ENCODE results near the gene BMPER. TPM values are rescaled to one million over a fixed set of nuclear protein-coding genes. Genes with fewer than 3 reads are reported as not detected.
"Not testable (repeated sequence)": the region's sequence is repeated elsewhere in the genome, so short reads cannot be mapped to it uniquely, and the experiment has no call there.

Gene BMPER
- total RNA-seq, 3 donors from 2014 or later (not counting 1 experiment from before 2014, with no cell fraction given), result 0.32 to 0.64 (median 0.50) TPM

DNA sequence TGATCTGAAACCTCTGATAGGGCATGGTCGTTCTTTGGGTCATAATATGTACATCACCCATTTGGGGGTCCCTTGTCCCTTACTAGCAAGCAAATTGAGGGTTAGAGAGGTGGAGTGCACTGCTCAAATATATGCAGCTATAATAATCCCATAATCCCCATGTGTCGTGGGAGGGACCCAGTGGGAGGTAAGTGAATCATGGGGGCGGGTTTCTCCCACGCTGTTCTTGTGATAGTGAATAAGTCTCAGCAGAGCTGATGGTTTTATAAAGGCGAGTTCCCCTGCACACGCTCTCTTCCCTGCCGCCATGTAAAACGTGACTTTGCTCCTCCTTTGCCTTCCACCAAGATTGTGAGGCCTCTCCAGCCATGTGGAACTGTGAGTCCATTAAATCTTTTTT lies 262.7 kb downstream of the BMPER start:
- H3K36me3 Mint-ChIP-seq, result no peaks in the 10 kb centered on the region
- H3K27ac Mint-ChIP-seq, result no peak overlapping the region
- intact Hi-C loops (cut with micrococcal nuclease), result loop anchor here (5.0 kb wide), 1 partner anchor 981 kb away; no protein-coding TSS in a partner anchor
- Histone ChIP-seq H3K4me3 (ENCODE audit: low read length) (no peak overlapping the region), H3K36me3 (ENCODE audit: control insufficient read depth, insufficient read depth, low read length) (no peaks in the 10 kb centered on the region), H3K27me3 (ENCODE audit: control insufficient read depth, insufficient read depth, low read length) (no peaks in the 10 kb centered on the region), H3K27ac (ENCODE audit: low read length) (no peak overlapping the region), H3K9me3 (ENCODE audit: control insufficient read depth, insufficient read depth, low read length) (no peaks in the 10 kb centered on the region), H3K4me1 (ENCODE audit: control insufficient read depth, insufficient read depth, low read length) (no peaks in the 10 kb centered on the region)
- H3K9me3 Mint-ChIP-seq, result no peaks in the 10 kb centered on the region
- no peaks in the 10 kb centered on the region for H3K4me1 Mint-ChIP-seq
- no peak overlapping the region for H3K4me3 Mint-ChIP-seq
- 93% methylated on average over 7 of the region's 8 CpGs for WGBS (ENCODE audit: insufficient coverage)
- TF ChIP-seq, protein P1, sequence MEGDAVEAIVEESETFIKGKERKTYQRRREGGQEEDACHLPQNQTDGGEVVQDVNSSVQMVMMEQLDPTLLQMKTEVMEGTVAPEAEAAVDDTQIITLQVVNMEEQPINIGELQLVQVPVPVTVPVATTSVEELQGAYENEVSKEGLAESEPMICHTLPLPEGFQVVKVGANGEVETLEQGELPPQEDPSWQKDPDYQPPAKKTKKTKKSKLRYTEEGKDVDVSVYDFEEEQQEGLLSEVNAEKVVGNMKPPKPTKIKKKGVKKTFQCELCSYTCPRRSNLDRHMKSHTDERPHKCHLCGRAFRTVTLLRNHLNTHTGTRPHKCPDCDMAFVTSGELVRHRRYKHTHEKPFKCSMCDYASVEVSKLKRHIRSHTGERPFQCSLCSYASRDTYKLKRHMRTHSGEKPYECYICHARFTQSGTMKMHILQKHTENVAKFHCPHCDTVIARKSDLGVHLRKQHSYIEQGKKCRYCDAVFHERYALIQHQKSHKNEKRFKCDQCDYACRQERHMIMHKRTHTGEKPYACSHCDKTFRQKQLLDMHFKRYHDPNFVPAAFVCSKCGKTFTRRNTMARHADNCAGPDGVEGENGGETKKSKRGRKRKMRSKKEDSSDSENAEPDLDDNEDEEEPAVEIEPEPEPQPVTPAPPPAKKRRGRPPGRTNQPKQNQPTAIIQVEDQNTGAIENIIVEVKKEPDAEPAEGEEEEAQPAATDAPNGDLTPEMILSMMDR (IDR thresholded peaks at IDR 0.05), result no peak
- ATAC-seq (no peak), DNase-seq (no peak)
- H3K27me3 Mint-ChIP-seq (ENCODE audit: low read depth in 2 of 2), result no peaks in the 10 kb centered on the region

DNA sequence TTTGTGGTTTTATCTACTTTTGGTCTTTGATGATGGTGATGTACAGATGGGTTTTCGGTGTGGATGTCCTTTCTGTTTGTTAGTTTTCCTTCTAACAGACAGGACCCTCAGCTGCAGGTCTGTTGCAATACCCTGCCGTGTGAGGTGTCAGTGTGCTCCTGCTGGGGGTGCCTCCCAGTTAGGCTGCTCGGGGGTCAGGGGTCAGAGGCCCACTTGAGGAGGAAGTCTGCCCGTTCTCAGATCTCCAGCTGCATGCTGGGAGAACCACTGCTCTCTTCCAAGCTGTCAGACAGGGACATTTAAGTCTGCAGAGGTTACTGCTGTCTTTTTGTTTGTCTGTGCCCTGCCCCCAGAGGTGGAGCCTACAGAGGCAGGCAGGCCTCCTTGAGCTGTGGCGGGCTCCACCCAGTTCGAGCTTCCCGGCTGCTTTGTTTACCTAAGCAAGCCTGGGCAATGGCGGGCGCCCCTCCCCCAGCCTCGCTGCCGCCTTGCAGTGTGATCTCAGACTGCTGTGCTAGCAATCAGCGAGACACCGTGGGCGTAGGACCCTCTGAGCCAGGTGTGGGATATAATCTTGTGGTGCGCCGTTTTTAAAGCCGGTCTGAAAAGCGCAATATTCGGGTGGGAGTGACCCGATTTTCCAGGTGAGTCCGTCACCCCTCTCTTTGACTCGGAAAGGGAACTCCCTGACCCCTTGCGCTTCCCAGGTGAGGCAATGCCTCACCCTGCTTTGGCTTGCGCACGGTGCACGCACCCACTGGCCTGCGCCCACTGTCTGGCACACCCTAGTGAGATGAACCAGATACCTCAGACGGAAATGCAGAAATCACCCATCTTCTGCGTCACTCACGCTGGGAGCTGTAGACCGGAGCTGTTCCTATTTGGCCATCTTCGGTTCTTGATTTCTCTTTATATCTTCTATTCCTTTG lies 269.6 kb downstream of the BMPER start:
- intact Hi-C loops (cut with micrococcal nuclease); DNase-seq; H3K4me1 Mint-ChIP-seq; H3K36me3 Mint-ChIP-seq; H3K9me3 Mint-ChIP-seq; H3K4me1 ChIP-seq (ENCODE audit: control insufficient read depth, insufficient read depth, low read length); H3K9me3 ChIP-seq (ENCODE audit: control insufficient read depth, insufficient read depth, low read length); H3K27ac Mint-ChIP-seq; H3K4me3 Mint-ChIP-seq; H3K27me3 Mint-ChIP-seq (ENCODE audit: low read depth in 2 of 2); H3K27me3 ChIP-seq (ENCODE audit: control insufficient read depth, insufficient read depth, low read length); ATAC-seq; H3K4me3 ChIP-seq (ENCODE audit: low read length); H3K27ac ChIP-seq (ENCODE audit: low read length); H3K36me3 ChIP-seq (ENCODE audit: control insufficient read depth, insufficient read depth, low read length): not testable (repeated sequence)
- WGBS (ENCODE audit: insufficient coverage), result 90% methylated on average over 26 of the region's 32 CpGs

DNA sequence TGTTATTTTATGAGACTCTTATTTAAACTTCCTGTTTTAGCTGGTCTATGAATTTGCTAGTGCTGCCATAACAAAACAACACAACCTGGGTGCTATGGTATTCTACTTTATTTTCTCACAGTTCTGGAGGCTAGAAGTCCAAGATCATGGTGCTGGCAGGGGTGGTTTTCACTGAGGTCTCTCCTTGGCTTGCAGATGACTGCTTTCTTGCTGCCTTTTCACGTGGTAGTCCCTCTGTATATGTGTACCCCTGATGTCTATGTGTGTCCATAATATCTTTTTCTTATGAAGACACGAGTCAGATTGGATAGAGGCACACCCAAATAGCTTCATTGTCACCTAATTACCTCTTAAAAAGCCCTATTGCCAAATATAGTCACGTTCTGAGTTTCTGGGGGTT lies 270.5 kb downstream of the BMPER start:
- Histone ChIP-seq H3K27me3 (ENCODE audit: control insufficient read depth, insufficient read depth, low read length) (no peaks in the 10 kb centered on the region), H3K9me3 (ENCODE audit: control insufficient read depth, insufficient read depth, low read length) (no peaks in the 10 kb centered on the region), H3K27ac (ENCODE audit: low read length) (no peak overlapping the region), H3K4me3 (ENCODE audit: low read length) (no peak overlapping the region), H3K4me1 (ENCODE audit: control insufficient read depth, insufficient read depth, low read length) (no peaks in the 10 kb centered on the region), H3K36me3 (ENCODE audit: control insufficient read depth, insufficient read depth, low read length) (no peaks in the 10 kb centered on the region)
- peaks cover 8% of the 10 kb centered on the region for H3K36me3 Mint-ChIP-seq
- no peaks in the 10 kb centered on the region for H3K4me1 Mint-ChIP-seq
- H3K27ac Mint-ChIP-seq, result no peak overlapping the region
- H3K9me3 Mint-ChIP-seq, result peaks cover 0 to 4% of the 10 kb centered on the region in 2 donors
- TF ChIP-seq, protein P1 (IDR thresholded peaks at IDR 0.05), result no peak
- 64% methylated on average over 2 of the region's 3 CpGs for WGBS (ENCODE audit: insufficient coverage)
- intact Hi-C loops (cut with micrococcal nuclease), result no loop called here
- H3K4me3 Mint-ChIP-seq, result no peak overlapping the region
- no peaks in the 10 kb centered on the region for H3K27me3 Mint-ChIP-seq (ENCODE audit: low read depth in 2 of 2)
- ATAC-seq, result no peak
- DNase-seq, result no peak

DNA sequence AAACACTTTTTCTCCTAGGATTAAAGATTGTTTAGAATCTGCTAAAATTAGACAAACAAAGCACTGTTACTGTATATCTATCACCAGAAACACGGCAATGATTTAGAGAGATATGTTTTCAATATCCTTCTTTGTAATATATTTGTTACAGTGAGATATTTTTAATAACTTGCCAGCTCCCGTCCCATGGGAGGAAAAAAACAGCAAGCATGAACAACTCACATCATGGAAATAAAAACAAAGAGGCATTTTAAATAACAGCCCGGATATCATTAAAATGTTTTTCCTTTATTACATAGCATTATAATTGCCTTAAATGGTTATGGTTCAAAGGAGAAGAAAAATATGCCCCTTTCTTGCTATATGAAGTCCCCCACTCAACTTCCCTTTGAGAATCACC lies 272.1 kb downstream of the BMPER start:
- TF ChIP-seq, protein P1 (IDR thresholded peaks at IDR 0.05), result no peak
- Histone ChIP-seq H3K9me3 (ENCODE audit: control insufficient read depth, insufficient read depth, low read length) (peaks cover 6% of the 10 kb centered on the region), H3K4me3 (ENCODE audit: low read length) (no peak overlapping the region), H3K27ac (ENCODE audit: low read length) (no peak overlapping the region), H3K27me3 (ENCODE audit: control insufficient read depth, insufficient read depth, low read length) (no peaks in the 10 kb centered on the region), H3K4me1 (ENCODE audit: control insufficient read depth, insufficient read depth, low read length) (no peaks in the 10 kb centered on the region), H3K36me3 (ENCODE audit: control insufficient read depth, insufficient read depth, low read length) (no peaks in the 10 kb centered on the region)
- intact Hi-C loops (cut with micrococcal nuclease), result no loop called here
- H3K4me1 Mint-ChIP-seq, result no peaks in the 10 kb centered on the region
- ATAC-seq (no peak), DNase-seq (no peak)
- H3K36me3 Mint-ChIP-seq, result peaks cover 8% of the 10 kb centered on the region
- no CpG with 5 or more reads among the region's 3 CpGs for WGBS (ENCODE audit: insufficient coverage)
- H3K9me3 Mint-ChIP-seq, result peaks cover 0 to 7% of the 10 kb centered on the region in 2 donors
- no peak overlapping the region for H3K27ac Mint-ChIP-seq
- no peaks in the 10 kb centered on the region for H3K27me3 Mint-ChIP-seq (ENCODE audit: low read depth in 2 of 2)
- H3K4me3 Mint-ChIP-seq, result no peak overlapping the region
